H9 (cell line): ENCODE measurements around the gene SETD7. TPM values are rescaled to one million over a fixed set of nuclear protein-coding genes. Genes with fewer than 3 reads are reported as not detected.

Source experiments
- total RNA-seq: library from RNA; stranded (reverse); gene quantifications from 2 replicates; pipeline ENCODE4 v1.2.1, GENCODE V29; 2021

The SETD7 gene
- total RNA-seq, 1 experiment from 2014 or later: 1.5 TPM

Other genes starting within 250 kb of the SETD7 start
- 7.5 and 7.7 TPM in 2 replicates for gene RAB33B, start 102.1 kb downstream of the SETD7 start, total RNA-seq
- 6.4 and 6.5 TPM in 2 replicates for gene MGST2, start 109.6 kb upstream of the SETD7 start, total RNA-seq